Hepatocyte (in vitro differentiated cells): ENCODE results near the gene MAGI2. TPM values are rescaled to one million over a fixed set of nuclear protein-coding genes. Genes with fewer than 3 reads are reported as not detected.
"Not testable (repeated sequence)": the region's sequence is repeated elsewhere in the genome, so short reads cannot be mapped to it uniquely, and the experiment has no call there.

ENCODE experiments used
- DNase-seq: peaks from one replicate; pipeline ENCODE4 v3.0.0-alpha.2; 2016; ENCODE audit warnings: low spot score
- H2AFZ ChIP-seq: fragments of 200-600 bp; sonication (generic); 2 replicates; pipeline ENCODE4 v1.6.0; 2016; ENCODE audit warnings: antibody characterized with exemption, mild to moderate bottlenecking
- H3K27ac ChIP-seq: fragments of 200-600 bp; sonication (generic); 2 replicates; pipeline ENCODE4 v1.5.1; 2016; ENCODE audit warnings: mild to moderate bottlenecking
- H3K27me3 ChIP-seq: fragments of 200-600 bp; sonication (generic); 2 replicates; pipeline ENCODE4 v1.6.1; 2016
- H3K36me3 ChIP-seq: fragments of 200-600 bp; sonication (generic); replicated peaks from 2 replicates; pipeline ENCODE4 v1.5.1; 2016; ENCODE audit warnings: low read depth; ENCODE audit not compliant: insufficient read depth
- H3K4me1 ChIP-seq: fragments of 200-600 bp; sonication (generic); 2 replicates; pipeline ENCODE4 v1.5.1; 2016; ENCODE audit warnings: mild to moderate bottlenecking, moderate library complexity; ENCODE audit not compliant: insufficient read depth
- H3K4me2 ChIP-seq: fragments of 200-600 bp; sonication (generic); 2 replicates; pipeline ENCODE4 v1.6.0; 2016
- H3K4me3 ChIP-seq: fragments of 200-600 bp; sonication (generic); 2 replicates; pipeline ENCODE4 v1.5.1; 2016; ENCODE audit warnings: mild to moderate bottlenecking
- H3K79me2 ChIP-seq: fragments of 200-600 bp; sonication (generic); 2 replicates; pipeline ENCODE4 v1.6.0; 2017; ENCODE audit warnings: mild to moderate bottlenecking
- H3K9me2 ChIP-seq: fragments of 200-600 bp; sonication (generic); replicated peaks from 2 replicates; pipeline ENCODE4 v1.6.0; 2017; ENCODE audit warnings: mild to moderate bottlenecking; ENCODE audit not compliant: insufficient read depth
- H3K9me3 ChIP-seq: fragments of 200-600 bp; sonication (generic); 2 replicates; pipeline ENCODE4 v1.5.1; 2016; ENCODE audit warnings: low read depth, mild to moderate bottlenecking
- H4K20me1 ChIP-seq: fragments of 200-600 bp; sonication (generic); 2 replicates; pipeline ENCODE4 v1.6.0; 2016; ENCODE audit warnings: mild to moderate bottlenecking; ENCODE audit not compliant: insufficient read depth, poor library complexity, severe bottlenecking
- EZH2 ChIP-seq: fragments of 200-600 bp; sonication (generic); IDR thresholded peaks from 2 replicates; pipeline ENCODE4 v1.6.1; 2016; ENCODE audit warnings: antibody characterized with exemption, mild to moderate bottlenecking, borderline replicate concordance
- EZH2phosphoT487 ChIP-seq: fragments of 200-600 bp; sonication (generic); IDR thresholded peaks from one replicate; pipeline ENCODE4 v1.6.1; 2018; ENCODE audit warnings: antibody characterized with exemption, mild to moderate bottlenecking, low read depth, moderate library complexity; ENCODE audit not compliant: unreplicated experiment, severe bottlenecking
- WGBS: methylation state at CpG from one replicate; pipeline ENCODE4 v1.1.6; 2016; ENCODE audit warnings: low lambda C conversion rate; ENCODE audit errors: missing lambda C conversion rate; 5-methylcytosine and 5-hydroxymethylcytosine counted together
- polyA plus RNA-seq: library from polyadenylated mRNA; unstranded; fragments of >200 nt; fragmentation: Nextera tagmentation; extraction: Ambion mirVana; gene quantifications from 2 replicates; pipeline ENCODE4 v1.2.1, GENCODE V29; 2016
- total RNA-seq: library from RNA; depleted of rRNA; stranded (reverse); fragments of >200 nt; gene quantifications from 2 replicates; pipeline ENCODE4 v1.2.3, GENCODE V29; 2014
- TF ChIP-seq, protein P1 (sequence below): fragments of 200-600 bp; sonication (generic); IDR thresholded peaks from 2 replicates; pipeline ENCODE4 v1.5.1; 2016; ENCODE audit warnings: antibody characterized with exemption, mild to moderate bottlenecking; ENCODE audit not compliant: poor library complexity

The MAGI2 gene
- total and polyA plus RNA-seq, 2 experiments from 2014 or later: 3.1 to 6.7 TPM

DNA sequence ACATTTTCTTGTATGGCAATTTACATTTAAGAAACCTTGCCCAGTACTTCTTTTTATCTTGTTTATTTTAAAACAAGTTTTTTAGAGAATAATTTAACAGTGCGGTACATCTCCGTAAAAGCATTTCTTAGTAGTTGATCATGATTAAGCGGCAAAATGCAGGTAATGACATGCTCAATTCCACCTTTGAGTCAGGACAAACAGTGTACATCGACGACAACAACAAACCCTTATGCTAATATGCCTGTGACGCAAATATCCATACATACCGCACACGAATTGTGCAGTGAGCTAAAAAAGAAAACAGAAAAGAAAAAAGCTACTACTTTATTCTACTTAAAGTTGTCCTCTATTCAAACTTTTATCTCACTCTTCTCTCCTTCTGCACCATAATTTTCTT lies 1.9 kb downstream of the MAGI2 start:
- Histone ChIP-seq H3K9me2 (no peaks in the 10 kb centered on the region), H3K27me3 (no peaks in the 10 kb centered on the region), H2AFZ (peak overlapping the region; percentile 69), H3K79me2 (peaks cover 40% of the 10 kb centered on the region), H3K4me2 (peak overlapping the region; percentile 95), H3K4me3 (peak overlapping the region; percentile 69), H4K20me1 (no peaks in the 10 kb centered on the region), H3K9me3 (no peaks in the 10 kb centered on the region), H3K4me1 (no peaks in the 10 kb centered on the region), H3K27ac (peak overlapping the region; percentile 79), H3K36me3 (no peaks in the 10 kb centered on the region)
- TF ChIP-seq, protein P1, sequence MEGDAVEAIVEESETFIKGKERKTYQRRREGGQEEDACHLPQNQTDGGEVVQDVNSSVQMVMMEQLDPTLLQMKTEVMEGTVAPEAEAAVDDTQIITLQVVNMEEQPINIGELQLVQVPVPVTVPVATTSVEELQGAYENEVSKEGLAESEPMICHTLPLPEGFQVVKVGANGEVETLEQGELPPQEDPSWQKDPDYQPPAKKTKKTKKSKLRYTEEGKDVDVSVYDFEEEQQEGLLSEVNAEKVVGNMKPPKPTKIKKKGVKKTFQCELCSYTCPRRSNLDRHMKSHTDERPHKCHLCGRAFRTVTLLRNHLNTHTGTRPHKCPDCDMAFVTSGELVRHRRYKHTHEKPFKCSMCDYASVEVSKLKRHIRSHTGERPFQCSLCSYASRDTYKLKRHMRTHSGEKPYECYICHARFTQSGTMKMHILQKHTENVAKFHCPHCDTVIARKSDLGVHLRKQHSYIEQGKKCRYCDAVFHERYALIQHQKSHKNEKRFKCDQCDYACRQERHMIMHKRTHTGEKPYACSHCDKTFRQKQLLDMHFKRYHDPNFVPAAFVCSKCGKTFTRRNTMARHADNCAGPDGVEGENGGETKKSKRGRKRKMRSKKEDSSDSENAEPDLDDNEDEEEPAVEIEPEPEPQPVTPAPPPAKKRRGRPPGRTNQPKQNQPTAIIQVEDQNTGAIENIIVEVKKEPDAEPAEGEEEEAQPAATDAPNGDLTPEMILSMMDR: no peak
- TF ChIP-seq EZH2phosphoT487 (no peak), EZH2 (no peak)
- WGBS: 48% methylated on average over 8 of the region's 8 CpGs
- DNase-seq: no peak

DNA sequence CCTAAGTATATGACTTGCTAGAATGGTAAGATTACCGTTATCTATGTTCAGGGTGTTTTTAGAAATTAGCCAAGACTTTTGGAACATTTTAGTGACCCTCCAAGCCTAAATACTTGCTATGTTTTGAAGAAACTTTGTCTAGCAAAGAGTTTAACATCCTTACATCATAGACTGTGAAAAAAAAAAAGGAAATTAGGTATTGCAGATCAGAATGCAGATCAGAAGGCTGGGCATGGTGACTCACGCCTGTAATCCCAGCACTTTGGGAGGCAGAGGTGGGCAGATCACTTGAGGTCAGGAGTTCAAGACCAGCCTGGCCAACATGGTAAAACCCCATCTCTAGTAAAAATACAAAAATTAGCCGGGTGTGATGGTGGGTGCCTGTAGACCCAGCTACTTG lies 10.7 kb downstream of the MAGI2 start:
- H3K9me3 ChIP-seq, H3K27me3 ChIP-seq, H3K4me1 ChIP-seq, H3K79me2 ChIP-seq, H3K4me2 ChIP-seq, H3K4me3 ChIP-seq, DNase-seq, H3K36me3 ChIP-seq, H2AFZ ChIP-seq, H4K20me1 ChIP-seq, H3K9me2 ChIP-seq, H3K27ac ChIP-seq: not testable (repeated sequence)
- 76% methylated on average over 3 of the region's 3 CpGs for WGBS

DNA sequence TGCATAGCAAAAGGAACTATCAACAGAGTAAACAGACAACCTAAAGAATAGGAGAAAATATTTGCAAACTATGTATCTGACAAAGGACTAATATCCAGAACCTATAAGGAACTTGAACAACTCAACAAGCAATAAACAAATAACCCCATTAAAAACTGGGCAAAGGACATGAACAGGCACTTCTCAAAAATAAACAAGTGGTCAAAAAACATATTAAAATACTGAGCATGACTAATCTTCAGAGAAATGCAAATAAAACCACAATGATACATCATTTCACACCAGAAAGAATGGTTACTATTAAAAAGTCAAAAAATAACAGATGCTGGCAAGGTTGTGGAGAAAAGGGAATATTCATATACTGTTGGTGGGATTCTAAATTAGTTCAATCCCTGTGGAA lies 17.1 kb downstream of the MAGI2 start:
- H3K9me2 ChIP-seq: no peaks in the 10 kb centered on the region

DNA sequence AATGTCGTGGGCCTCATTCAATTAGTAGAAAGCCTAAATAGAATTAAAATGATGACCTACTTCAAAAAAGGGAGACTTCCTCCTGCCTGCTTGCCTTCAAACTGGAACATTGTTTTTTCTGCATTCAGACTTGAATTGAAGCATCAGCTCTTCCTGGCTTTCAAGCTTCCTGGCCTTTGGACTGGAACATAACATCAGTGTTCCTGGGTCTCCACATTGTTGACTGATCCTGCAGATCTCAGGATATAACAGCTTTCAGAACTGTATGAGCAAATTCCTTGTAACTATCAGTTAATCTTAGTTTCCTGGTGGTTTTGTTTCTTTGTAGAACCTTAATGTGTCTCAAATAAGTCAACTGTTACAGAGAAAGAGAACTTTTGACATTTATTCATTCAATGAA lies 18.6 kb downstream of the MAGI2 start:
- DNase-seq: peak; percentile 22

More for the DNA sequence above, 17.1 kb downstream of the MAGI2 start:
- Histone ChIP-seq H3K27ac (no peak overlapping the region), H4K20me1 (no peaks in the 10 kb centered on the region), H3K9me3 (no peaks in the 10 kb centered on the region), H3K27me3 (no peaks in the 10 kb centered on the region), H3K4me2 (no peak overlapping the region), H3K4me1 (no peaks in the 10 kb centered on the region), H3K4me3 (no peak overlapping the region), H3K79me2 (no peaks in the 10 kb centered on the region), H3K36me3 (no peaks in the 10 kb centered on the region), H2AFZ (no peak overlapping the region)
- no peak for DNase-seq
- TF ChIP-seq, protein P1: no peak
- TF ChIP-seq EZH2 (no peak), EZH2phosphoT487 (no peak)

More for the DNA sequence above, 18.6 kb downstream of the MAGI2 start:
- Histone ChIP-seq H3K79me2 (no peaks in the 10 kb centered on the region), H3K4me1 (no peaks in the 10 kb centered on the region), H3K27me3 (no peaks in the 10 kb centered on the region), H4K20me1 (no peaks in the 10 kb centered on the region), H3K36me3 (no peaks in the 10 kb centered on the region), H2AFZ (no peak overlapping the region), H3K9me3 (no peaks in the 10 kb centered on the region), H3K4me3 (no peak overlapping the region), H3K4me2 (no peak overlapping the region), H3K27ac (peak overlapping the region; percentile 10), H3K9me2 (no peaks in the 10 kb centered on the region)
- TF ChIP-seq, protein P1: no peak
- TF ChIP-seq EZH2 (no peak), EZH2phosphoT487 (no peak)
- WGBS: 0% methylated on average over 1 of the region's 1 CpG
